Suprapubic skin (tissue), 4 donors: ENCODE data around the gene DXO.

ENCODE experiments used
- CTCF ChIP-seq, 2 donors: fragments of 200-600 bp in 1 of 2; fragments of 450-650 bp in 1 of 2; sonication (generic) in 1 of 2; IDR thresholded peaks; one replicate each; pipeline ENCODE4 v1.5.1; 2016 to 2019; ENCODE audit warnings: antibody characterized with exemption in 2 of 2, mild to moderate bottlenecking in 1 of 2, moderate library complexity in 1 of 2
- EP300 ChIP-seq: sonication (generic); formaldehyde crosslinking; IDR thresholded peaks from one replicate; pipeline ENCODE4 v1.6.1; 2017; ENCODE audit warnings: antibody characterized with exemption
- POLR2A ChIP-seq, 2 donors: fragments of 450-650 bp; IDR thresholded peaks; one replicate each; pipeline ENCODE4 v1.6.1; 2017; ENCODE audit warnings: antibody characterized with exemption in 2 of 2, mild to moderate bottlenecking in 2 of 2, moderate library complexity in 2 of 2
- POLR2AphosphoS5 ChIP-seq, 3 donors: sonication (generic); formaldehyde crosslinking; IDR thresholded peaks; one replicate each; pipeline ENCODE4 v1.6.1; 2017; ENCODE audit warnings: antibody characterized with exemption in 3 of 3

- TF ChIP-seq POLR2AphosphoS5 (IDR thresholded peaks at IDR 0.05) = no peak
- no peak for TF ChIP-seq CTCF (IDR thresholded peaks at IDR 0.05)
- TF ChIP-seq POLR2A (IDR thresholded peaks at IDR 0.05) = no peak
- no peak for TF ChIP-seq EP300
Measured at GRCh38 chr6:31922942-31923341, 49.0 kb downstream of the DXO start.
